ENCODE data around the gene SYCN. TPM values are rescaled to one million over a fixed set of nuclear protein-coding genes. Genes with fewer than 3 reads are reported as not detected.

The SYCN gene
- total RNA-seq (2022; extraction: Qiagen RNA extraction; ENCODE audit: low read depth) = not detected in 5 replicates

DNA sequence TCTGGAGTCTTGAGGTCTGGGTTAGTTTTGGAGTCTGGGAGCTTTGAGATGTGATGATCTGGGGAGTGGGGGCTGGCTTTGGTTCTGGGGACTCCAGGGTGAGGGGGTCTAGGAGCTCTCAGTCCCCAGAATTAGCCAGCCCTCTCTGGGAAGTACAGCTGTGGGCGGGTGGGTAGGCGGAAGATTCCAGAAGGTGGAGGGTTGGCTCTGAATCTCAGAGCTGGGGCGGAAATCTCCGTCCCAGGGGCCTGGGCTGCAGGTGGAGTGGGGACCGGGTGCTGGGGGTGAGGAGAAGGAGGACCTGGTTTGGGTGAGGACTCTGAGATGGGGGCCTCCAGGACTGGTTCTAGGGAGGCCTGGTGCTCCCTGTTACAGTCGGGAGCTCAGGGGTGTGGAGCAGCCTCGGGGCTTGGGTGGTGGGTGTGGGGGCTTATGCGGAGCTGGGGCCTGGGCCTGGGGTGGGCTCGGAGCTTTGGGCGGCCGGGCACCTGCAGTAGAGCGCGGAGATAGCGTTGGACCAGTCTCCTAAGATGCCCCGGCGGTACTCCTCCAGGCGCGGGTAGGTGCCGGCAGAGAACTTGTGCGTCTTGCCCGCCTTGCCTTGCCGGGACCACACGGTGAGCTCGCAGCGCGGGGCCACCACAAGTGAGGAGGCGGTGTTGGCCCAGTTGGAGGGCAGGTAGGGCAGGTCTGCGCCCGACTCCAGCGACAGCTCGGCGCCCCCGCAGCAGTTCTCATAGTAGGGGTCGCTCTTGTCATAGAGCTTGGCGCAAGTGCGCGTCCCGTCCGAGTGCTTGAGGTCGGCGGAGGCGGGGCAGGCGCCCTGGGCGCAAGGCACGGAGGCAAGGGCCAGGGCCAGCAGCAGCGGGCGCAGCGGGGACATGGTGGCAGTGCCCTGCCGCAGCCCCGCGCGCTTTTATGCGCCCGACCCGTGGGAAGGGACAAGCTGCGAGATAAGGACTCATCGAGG is at the start of gene SYCN:
TSS of gene SYCN (minus strand) at position 892 of the 970 bp plus-strand sequence. CDS start at position 883, 9 bp downstream.

DNA sequence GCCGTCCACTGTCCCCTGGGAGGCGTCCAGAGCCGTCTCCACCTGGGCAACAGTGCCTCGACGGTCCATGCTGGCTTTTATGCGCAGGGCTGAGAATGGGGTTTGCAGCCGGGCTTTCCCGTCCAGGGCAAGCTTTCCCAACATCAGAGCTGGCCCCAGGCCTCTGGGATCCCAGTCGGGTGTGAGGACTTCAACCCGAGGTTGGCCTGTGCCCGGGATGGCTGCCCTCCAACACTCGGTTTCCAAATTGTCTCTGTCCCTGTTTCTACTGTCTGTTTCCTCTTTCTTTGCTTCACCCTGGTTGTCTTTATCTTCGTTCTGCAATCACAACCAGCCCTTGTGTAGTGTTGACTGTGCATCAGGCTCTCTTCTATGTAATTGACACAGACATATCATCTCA is 44.7 kb upstream of the SYCN start, which contains the start of gene IFNL4:
TSS of gene IFNL4 (minus strand) at position 51 of the 400 bp plus-strand sequence.

DNA sequence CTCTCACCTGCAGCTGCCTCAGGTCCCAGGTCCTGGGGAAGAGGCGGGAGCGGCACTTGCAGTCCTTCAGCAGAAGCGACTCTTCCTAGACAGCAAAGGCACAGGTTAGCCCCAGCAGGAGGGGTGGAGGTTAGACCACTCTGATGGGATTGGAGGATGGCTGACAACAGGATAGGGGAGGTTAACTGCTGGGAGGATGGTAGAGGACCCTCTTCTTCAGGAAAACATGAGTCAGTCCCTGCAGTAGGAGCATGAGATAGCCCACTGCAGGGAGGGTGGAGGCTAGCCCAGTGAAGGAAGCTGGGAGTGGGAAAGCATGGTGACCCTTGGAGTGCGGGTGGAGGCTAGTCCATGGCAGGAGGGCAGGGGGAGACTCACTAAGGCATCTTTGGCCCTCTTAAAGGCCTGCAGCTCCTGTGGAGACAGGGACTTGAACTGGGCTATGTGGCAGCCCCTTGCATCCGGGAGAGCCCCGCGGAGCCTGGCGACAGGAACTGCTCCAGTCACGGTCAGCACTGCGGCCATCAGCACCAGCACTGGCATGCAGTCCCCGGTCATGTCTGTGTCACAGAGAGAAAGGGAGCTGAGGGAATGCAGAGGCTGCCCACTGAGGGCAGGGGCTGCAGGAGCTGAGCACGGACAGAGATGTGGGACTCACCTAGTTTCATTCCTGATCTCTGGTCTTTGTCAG is 40.5 kb upstream of the SYCN start, which contains the start of gene IFNL3:
TSS of gene IFNL3 (minus strand) at position 597 of the 691 bp plus-strand sequence. CDS start at position 558, 39 bp downstream.

GRCh38 chr19:39196860-39197562 is 7.1 kb downstream of the SYCN start, which contains the start of gene NCCRP1:
Gene NCCRP1, plus strand, starts transcription at chr19:39196964. Its CDS starts 19 bp downstream, at chr19:39196983.

Other genes starting within 250 kb of the SYCN start
- gene FBXO17, start 228.5 kb downstream of the SYCN start, total RNA-seq (2022; extraction: Qiagen RNA extraction; ENCODE audit: low read depth) = 64.1 to 85.5 TPM (median 79.4 TPM) in 5 replicates
- 2.8 to 4.4 TPM (median 3.9 TPM) in 5 replicates for gene FBXO27, start 171.7 kb downstream of the SYCN start, total RNA-seq (2022; extraction: Qiagen RNA extraction; ENCODE audit: low read depth)
- gene ACP7, start 119.9 kb downstream of the SYCN start, total RNA-seq (2022; extraction: Qiagen RNA extraction; ENCODE audit: low read depth) = 0.06 to 0.13 TPM (median 0.08 TPM) in 4 of 5 replicates, not detected in the other
- gene PAK4, start 78.5 kb downstream of the SYCN start, total RNA-seq (2022; extraction: Qiagen RNA extraction; ENCODE audit: low read depth) = 91.5 to 118 TPM (median 110 TPM) in 5 replicates
- 1.00 to 2.3 TPM (median 1.6 TPM) in 5 replicates for gene NCCRP1, start 7.3 kb downstream of the SYCN start, total RNA-seq (2022; extraction: Qiagen RNA extraction; ENCODE audit: low read depth)
- gene IFNL3, start 40.7 kb upstream of the SYCN start, total RNA-seq (2022; extraction: Qiagen RNA extraction; ENCODE audit: low read depth) = not detected in 5 replicates
- not detected in 5 replicates for gene IFNL4, start 44.6 kb upstream of the SYCN start, total RNA-seq (2022; extraction: Qiagen RNA extraction; ENCODE audit: low read depth)
- not detected in 5 replicates for gene IFNL2, start 64.1 kb upstream of the SYCN start, total RNA-seq (2022; extraction: Qiagen RNA extraction; ENCODE audit: low read depth)
- 0.27 TPM in 1 of 5 replicates, not detected in the others for gene IFNL1, start 92.1 kb upstream of the SYCN start, total RNA-seq (2022; extraction: Qiagen RNA extraction; ENCODE audit: low read depth)
- gene LRFN1, start 116.6 kb upstream of the SYCN start, total RNA-seq (2022; extraction: Qiagen RNA extraction; ENCODE audit: low read depth) = 8.1 to 10.8 TPM (median 10.2 TPM) in 5 replicates
- gene GMFG, start 131.8 kb upstream of the SYCN start, total RNA-seq (2022; extraction: Qiagen RNA extraction; ENCODE audit: low read depth) = 0.35 to 1.1 TPM (median 0.66 TPM) in 5 replicates
- gene SAMD4B, start 138.2 kb upstream of the SYCN start, total RNA-seq (2022; extraction: Qiagen RNA extraction; ENCODE audit: low read depth) = 120 to 179 TPM (median 169 TPM) in 5 replicates
- 69.9 to 72.7 TPM (median 71.6 TPM) in 5 replicates for gene PAF1, start 186.8 kb upstream of the SYCN start, total RNA-seq (2022; extraction: Qiagen RNA extraction; ENCODE audit: low read depth)
- gene MED29, start 187.1 kb upstream of the SYCN start, total RNA-seq (2022; extraction: Qiagen RNA extraction; ENCODE audit: low read depth) = 72.5 to 75.5 TPM (median 74.8 TPM) in 5 replicates
- gene ZFP36, start 202.6 kb upstream of the SYCN start, total RNA-seq (2022; extraction: Qiagen RNA extraction; ENCODE audit: low read depth) = 160 to 246 TPM (median 200 TPM) in 5 replicates
- gene PLEKHG2, start 208.4 kb upstream of the SYCN start, total RNA-seq (2022; extraction: Qiagen RNA extraction; ENCODE audit: low read depth) = 78.8 to 119 TPM (median 96.5 TPM) in 5 replicates
- 6,743 to 7,584 TPM (median 7,284 TPM) in 5 replicates for gene RPS16, start 231.7 kb upstream of the SYCN start, total RNA-seq (2022; extraction: Qiagen RNA extraction; ENCODE audit: low read depth)
- gene SUPT5H, start 241.3 kb upstream of the SYCN start, total RNA-seq (2022; extraction: Qiagen RNA extraction; ENCODE audit: low read depth) = 163 to 198 TPM (median 184 TPM) in 5 replicates